HG03039 (cell line): ENCODE measurements around the gene CDYL.

Experiments used
- ATAC-seq: cut with Tn5 transposase; IDR thresholded peaks from one replicate; pipeline ENCODE4 v1.9.1; 2021; ENCODE audit warnings: mild to moderate bottlenecking, moderate library complexity; ENCODE audit not compliant: unreplicated experiment

The CDYL gene

DNA sequence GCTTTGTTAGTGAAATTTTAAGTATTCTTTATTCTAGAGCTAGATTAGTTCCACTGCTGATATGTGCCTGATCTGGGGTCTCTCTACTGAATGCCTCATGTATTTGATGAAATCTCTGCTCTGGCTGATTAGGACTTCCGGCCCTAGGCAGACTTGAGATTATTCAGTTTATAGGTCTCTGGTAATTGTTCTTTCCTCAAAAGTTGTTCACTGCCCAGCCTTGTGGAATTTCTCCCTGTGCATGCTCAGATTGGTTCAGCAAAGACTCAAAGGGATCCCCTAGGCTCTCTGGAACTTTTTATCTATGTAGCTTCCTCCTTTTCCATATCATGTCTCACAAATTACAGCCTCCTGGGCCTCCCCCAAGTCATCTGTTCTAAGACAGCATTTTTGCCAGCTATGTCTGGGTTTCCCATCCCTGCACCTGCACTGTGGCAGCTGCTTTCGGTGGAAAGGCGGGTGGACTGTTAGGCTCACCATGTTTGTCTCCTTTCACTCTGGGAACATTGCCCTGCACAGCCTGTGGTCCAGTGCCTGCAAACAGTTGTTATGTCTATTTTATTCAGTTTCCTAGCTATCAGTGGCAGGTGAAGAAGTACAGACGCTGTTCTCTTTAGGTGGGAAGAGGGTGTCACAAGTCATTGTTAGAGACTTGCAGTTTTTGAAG is 154.0 kb downstream of the CDYL start:
- no peak for ATAC-seq

DNA sequence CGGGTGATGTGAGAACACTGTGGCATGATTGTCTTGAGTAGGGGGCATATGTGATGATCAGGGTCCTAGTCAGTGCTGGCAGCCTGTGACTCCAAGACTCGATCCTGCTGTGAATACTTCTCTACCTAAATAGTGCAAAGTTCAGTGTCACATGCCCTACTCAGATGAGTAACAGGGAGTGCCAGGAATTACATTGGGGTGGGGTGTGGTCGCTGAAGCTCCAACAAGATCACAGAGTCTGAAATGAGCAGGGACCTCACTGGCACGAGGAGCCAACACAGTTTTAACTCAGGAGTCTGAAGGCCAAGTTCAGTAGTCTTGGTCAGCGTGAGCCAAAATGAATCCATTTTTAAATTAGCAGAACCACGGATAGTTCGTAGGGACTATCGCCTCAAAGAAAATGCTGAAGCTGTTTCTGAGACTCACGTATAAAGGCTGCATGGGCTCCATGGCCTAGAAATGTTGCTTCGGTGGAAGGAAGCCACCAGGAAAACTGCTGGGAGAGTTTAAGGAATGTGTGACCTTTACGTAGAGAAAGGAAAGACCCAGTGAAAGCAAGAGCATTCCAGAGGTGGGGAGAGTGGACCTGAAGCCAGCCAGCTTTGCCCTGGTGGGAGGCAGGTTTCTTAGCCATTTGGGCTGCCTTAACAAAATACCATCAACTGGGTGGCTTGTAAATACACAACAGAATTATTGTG is 155.5 kb downstream of the CDYL start:
- ATAC-seq = no peak

DNA sequence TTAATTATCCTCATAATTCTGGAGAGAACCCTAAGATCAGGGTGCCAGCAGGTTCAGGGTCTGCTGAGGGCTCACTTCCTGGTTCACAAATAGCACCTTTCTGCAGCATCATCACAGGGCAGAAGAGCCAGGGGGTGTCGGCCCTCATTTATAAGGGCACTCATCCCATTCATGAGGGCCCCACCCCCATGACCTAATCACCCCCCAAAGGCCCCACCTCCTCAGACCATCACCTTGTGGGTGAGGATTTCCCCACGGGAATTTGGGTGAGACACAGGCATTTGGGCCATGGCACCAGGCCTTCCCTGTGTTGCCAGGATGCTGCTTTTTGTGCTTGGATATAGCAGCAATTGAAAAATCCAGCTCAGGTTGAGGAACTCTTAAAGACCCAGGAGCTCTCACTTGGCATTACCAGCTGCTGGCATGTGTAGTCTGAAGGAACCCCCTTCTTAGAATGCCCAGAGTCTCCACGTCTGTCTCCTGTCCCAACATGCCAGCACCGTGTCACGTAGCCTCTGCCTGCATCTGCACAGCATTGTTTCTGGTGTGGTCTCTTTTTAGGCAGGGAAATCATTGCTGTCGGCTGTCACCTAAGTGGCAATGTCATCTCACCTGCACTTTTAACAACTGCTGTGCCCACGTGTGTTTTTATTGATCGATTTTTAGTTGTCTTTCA is 156.2 kb downstream of the CDYL start:
- ATAC-seq = no peak

DNA sequence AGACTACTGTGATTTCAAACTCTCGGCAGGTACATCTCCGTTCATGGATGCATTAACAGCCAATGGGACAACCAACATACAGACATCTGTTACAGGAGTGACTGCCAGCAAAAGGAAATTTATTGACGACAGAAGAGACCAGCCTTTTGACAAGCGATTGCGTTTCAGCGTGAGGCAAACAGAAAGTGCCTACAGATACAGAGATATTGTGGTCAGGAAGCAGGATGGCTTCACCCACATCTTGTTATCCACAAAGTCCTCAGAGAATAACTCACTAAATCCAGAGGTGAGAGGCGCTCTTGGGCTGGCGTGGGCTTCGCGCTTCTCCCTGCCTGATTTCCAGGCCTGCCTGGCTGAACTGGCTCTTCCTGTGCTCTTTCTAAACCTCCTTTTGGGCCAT is 159.3 kb downstream of the CDYL start:
- ATAC-seq = no peak

DNA sequence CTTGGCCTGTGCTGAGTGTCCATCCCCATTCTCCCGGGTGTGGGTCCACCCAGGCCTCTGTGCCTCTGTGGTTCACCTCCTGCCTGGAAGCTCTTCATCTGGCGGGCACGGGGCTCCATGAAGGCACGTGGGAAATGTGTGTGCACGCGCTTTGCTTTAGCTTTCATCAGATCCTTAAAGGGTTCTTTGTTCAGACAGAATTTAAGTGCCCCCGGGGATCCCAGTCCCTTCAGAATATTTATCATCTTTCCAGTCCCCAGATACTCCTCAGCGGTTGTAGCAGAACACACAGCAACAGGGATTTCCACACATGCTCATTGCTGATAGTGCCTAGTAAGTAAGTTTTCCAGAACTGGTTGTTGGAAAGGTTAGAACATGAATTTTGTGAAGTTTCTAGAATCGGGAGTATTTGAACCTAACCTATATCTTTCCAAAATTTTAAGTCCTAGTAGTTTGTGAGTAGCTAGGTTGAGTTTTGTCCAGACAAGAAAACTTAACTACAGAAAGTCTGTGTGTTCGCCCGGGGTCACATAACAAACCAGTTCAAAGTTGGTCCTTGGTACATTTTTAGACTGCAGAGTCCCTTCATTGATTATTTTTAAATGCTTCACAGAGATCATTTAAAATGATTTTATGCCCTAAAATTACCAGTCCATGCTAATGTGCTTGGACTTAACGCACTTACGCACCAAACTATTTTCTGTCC is 159.9 kb downstream of the CDYL start:
- ATAC-seq = no peak

DNA sequence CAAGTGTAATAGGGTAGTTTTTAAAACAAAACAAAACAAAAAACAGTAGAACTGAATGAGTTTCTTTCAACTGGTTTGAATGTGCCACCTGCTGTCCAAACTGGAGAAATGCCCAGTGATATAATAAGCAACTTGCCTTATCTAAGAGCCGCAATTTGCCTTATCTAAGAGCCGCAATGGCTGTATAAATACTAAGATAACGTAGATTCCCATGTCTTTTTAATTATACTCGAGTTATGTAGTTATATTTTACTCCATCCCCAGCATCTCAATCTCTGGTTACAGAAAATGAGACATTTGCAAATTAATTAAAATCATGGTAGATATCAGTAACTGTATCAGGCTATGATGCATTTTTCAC is 160.5 kb downstream of the CDYL start:
- ATAC-seq = no peak

DNA sequence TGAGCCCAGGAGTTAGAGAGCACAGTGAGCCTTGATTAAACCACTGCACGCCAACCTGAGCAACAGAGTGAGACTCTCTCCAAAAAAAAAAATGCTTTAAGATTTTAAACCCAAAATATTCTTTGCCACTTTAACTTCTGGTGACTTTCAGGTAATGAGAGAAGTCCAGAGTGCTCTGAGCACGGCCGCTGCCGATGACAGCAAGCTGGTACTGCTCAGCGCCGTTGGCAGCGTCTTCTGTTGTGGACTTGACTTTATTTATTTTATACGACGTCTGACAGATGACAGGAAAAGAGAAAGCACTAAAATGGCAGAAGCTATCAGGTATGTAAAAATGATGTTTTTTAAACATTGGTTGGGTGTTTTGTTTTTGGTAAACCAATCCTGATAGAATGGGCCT is 161.2 kb downstream of the CDYL start:
- no peak for ATAC-seq

DNA sequence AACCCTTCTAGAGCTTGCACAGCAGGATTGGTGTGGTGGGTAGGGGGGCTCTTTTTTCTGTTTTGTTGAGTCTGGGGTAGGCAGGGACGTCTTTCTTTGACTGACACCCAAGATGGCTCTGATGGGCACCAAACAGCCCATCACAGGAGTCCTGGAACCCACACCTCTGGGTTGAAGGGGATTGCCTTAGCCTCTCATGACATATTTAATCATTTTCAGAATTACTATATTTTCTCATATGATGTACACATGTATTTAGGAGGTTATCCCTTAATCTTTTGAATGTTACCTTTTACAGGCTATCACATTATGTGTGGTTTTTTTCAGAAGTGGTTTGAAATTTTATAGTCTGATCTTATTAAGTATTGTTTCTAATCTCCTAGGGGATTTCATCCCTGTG is 163.0 kb downstream of the CDYL start:
- ATAC-seq = no peak

DNA sequence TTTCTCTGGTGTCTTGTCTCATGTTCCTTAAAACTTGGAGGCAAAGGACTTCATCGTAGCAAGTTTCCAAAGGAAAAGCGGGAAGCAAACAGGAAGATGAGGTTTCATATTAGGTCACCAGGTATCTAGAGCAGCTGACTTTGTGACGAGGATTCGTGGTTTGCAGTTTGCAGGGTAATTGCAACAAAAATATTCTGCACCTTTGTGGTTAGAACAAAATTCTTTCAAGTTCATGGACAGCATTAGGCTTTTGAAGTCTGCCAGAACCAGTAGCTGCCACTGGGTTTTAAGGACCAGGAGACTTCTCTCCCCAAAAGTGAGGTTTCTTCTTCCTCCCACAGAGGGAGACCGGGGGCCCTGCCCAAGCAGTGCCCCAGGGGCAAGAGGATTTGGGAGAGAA is 164.2 kb downstream of the CDYL start:
- ATAC-seq = no peak

DNA sequence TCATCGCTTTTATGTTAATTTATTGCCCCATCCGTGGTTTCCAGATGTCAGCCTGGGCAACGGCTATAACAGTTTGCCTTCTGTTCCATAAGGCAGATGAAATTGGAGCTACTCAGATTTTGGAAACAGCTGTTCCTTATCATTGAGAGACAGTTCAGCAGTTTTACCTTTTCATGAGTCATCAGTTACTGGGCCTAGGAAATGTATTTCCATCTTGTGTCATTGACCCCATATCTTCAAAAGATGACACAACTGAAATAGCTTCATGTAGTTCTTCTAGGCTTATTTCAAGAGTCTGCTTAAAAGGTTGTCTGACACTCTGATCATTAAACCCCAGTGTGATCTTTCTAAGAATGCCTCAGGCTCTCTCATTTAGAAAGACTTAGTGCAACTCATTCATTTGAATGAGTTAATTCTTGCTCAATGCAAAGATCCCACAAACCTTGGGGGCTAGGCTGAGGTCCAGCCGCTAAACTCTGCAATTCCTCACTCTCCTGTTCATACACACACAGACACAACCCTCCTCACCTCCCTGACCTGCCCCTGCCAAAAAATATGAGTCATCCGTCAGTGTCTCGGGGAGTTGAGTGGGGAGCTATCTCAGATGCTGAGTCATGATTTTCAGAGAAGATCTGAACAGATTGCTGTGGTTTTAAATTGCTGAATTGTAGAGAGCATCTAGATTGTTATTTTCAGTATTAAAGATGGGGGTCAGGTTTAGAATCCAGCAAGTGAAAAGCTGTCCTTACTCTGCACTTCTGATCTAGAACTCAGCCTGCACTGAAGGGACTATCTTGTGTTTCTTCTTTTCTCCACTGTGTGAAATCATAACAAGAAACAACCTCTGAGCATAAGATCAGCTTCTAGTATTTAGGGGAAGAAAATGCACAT is 165.8 kb downstream of the CDYL start:
- ATAC-seq = peak; percentile 65

DNA sequence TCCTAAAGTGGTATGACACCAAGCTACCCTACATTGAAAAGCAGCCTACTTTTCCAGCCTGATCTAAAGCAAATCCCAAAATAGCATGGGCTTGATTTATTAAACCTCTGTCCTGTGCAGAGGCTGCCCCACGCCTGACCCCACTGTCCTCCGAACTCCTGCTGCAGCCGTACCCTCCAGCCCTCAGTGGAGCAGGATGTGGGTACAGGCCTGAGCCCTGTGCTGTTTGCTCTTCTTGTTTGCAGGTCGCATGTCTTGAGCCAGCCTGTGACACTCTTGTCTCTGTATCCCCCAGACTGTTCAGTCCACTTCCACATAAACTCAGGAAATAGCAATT is 166.4 kb downstream of the CDYL start:
- no peak for ATAC-seq

DNA sequence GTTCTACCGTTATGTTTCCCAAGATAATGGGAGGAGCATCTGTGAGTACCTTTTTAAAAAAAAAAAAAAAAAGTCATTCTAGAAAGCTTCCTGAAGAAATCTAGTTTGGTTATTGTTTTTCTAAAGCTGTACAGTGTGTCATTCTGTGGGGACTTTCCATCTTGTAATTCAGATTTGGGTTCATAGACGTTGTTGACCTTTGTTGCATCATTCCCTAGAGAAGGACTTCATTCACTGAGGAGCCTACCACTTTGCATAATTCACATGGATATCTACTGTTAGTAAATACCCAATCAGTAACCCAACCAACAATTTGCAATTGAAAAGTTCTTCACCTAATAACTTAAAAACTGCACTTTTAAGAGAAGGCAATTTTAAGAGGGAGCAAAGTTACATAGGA is 167.5 kb downstream of the CDYL start:
- no peak for ATAC-seq

DNA sequence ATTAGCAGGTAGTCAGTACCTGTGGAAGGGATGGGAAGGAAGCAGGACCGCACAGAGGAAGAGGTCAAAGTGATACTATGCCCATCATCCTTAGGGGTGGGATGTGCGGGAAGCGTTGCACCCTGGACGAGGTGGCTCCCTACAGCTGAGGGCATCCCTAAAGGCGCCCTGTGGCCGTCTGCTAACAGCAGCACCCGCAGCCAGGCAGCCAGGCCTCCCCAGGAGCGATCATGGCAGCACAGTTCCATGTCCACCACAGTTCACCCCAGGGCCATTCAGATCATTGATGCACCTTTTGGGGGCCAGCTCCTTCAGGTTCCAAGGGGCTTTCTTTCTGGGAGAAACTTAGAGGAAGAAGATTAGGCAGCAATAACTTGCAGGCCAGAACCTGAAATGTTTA is 168.1 kb downstream of the CDYL start:
- no peak for ATAC-seq

DNA sequence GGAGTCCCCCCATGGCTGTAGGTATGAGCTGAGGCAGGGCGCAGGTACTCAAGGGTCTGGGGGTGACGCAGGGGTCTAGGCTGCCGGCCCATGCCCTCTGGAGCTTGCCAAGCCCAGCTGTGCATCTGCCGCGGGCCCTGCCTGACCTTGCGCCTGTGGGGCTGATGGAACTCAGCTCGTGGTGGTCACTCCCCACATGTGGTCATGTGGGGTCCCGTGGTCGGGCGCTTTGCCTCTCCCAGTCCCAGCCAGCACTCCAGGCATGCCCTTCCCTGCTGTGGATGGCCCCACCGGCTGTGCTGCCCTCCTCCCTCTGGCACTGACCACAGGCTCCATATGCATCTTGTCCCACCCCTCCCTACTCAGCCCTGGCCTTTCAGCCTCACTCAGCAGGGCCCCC is 170.3 kb downstream of the CDYL start:
- no peak for ATAC-seq

DNA sequence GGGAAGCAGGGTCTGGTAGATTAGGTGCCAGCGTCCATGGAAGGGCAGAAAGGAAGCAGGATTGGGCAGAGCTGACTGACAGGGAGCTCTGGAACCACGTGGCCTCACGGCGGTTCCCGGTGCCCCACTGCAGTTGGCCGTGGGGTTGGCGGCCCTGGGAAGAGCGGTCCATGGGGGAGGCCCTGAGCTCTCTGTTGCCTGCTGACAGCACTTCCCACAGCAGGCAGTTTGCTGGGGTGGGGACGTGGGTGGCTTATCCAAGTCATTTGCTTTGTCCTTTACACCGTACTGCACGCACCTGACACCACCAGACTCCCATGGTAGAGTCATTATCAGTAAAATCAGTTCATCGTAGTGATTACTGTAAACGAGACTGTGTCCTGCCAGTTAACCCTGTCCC is 171.5 kb downstream of the CDYL start:
- no peak for ATAC-seq

DNA sequence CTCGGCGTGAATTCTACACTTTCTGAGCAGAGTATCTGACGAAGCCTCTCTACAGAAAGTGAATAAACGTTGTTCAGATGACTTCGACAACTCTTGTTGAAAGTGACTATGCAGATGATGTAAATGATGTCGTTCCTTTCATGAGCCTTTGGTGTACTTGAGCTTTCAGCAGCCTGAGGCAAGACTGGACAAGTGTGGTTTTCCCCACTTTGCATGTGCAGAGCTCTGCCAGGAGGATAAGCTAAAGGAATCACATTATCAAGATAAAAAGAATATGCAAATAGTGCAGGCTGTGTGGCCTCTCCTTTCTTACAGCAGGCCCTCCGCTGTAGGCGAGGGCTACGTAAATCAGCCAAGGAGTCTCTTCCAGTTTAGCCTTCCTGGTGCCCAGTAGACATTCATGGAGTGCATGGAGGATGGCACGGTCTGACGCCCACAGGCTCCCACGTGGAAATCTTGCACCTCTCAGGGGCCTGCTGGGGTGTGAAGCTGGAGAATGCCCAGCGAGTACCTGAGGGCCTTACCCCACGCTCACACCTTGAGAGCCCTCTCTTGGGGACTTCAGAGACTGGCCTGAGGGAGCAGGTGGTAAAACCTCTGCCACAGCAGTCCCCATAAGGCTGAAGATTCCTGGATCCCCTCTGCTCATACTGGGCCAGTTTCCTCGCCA is 172.7 kb downstream of the CDYL start:
- no peak for ATAC-seq

DNA sequence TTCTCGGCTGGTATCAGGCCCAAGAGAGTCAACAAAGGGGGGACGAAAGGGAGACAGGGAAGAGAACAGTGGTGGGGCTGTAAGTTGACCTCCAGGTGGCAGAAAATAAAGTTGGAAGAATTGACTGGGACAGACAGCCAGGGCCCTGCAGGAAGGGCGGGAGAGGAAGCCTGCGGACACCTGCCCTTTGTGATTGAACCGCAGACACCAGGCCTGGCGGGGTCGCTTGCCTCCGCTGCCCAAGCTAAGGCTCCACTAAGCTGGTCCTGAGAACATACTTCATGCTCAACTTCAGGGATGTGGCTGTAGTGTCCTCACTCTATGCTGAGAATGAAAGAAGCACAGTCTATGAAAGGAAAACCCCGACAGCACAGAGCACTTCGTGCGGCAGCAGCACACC is 173.9 kb downstream of the CDYL start:
- ATAC-seq = no peak

DNA sequence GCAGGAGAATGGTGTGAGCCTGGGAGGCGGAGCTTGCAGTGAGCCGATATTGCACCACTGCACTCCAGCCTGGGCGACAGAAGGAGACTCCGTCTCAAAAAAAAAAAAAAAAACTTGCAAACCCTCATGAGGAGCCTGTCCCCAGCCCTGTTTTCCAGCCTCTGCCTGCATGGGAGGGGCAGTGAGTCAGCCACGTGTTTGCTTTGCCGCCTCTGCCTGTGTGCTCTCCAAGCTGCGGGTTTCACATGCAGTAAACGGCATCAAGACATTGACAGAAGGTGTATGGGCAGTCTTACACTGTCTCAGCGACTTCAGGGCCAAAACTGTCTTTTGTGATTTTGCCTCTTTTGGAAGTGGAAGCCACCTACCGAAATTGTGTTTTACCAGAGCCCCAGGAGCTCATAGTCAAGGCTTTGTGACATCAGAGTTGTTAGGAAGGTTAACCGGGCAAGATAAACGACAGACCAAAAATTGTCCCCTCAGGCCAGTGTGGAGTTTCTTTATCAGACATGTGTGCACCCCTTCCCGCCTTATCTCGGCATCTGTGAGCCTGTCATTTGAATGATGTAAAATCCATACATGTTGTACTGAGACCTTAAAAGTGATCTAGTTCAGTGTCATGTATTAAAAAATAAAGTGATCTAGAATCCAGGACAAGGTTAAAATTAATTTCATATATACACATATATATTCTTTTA is 174.8 kb downstream of the CDYL start:
- no peak for ATAC-seq

DNA sequence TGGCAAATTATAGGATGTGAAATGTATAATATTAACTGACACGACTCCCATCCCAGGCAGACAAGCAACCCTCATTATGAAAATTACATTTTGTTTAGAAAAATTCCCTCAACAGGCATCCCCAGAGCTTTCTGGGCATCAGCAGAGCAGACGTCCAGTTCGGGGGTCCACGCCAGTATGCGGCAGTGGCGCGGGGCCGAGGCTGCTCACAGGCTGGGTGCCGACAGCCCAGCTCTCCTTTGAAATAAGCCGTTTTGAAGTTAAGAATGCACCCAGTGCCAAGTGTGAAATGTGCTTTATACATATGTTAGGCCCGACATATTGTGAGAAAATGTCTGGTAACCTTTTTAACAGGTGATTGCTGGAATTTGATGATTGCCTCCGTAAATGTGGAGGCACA is 177.2 kb downstream of the CDYL start:
- ATAC-seq = no peak

DNA sequence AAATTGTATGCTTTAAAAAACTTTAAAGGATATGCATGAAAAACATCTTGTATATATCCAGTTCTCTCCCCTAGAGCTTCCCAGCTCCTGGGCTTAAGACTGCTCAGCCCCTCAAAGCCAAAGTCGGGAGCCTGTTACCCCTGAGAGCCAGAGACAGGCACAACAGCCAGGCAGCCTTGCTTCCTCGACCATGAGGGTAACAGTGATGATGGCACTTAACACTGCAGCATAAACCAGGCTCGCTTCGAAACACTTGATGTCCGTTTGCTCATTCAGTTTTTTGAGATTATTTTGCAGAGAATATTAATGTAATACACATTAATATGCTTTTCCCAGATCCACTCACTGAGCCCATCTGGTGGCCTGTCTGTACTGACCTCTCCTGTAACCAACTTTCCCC is 180.4 kb downstream of the CDYL start:
- ATAC-seq = no peak
